Occipital lobe (tissue), 2 donors: ENCODE data around the gene RGPD3. TPM values are rescaled to one million over a fixed set of nuclear protein-coding genes. Genes with fewer than 3 reads are reported as not detected.
"Not testable (repeated sequence)": the region's sequence is repeated elsewhere in the genome, so short reads cannot be mapped to it uniquely, and the experiment has no call there.

Experiments
- DNase-seq: peaks from one replicate; lab custom pipeline; 2025; lab: John Stamatoyannopoulos, UW
- total RNA-seq: library from RNA; depleted of rRNA; stranded (reverse); fragments of >200 nt; gene quantifications from one replicate; pipeline ENCODE4 v1.2.3, GENCODE V29; 2014

Gene RGPD3
- total RNA-seq, 1 donor from 2014 or later = 0.94 TPM

DNA sequence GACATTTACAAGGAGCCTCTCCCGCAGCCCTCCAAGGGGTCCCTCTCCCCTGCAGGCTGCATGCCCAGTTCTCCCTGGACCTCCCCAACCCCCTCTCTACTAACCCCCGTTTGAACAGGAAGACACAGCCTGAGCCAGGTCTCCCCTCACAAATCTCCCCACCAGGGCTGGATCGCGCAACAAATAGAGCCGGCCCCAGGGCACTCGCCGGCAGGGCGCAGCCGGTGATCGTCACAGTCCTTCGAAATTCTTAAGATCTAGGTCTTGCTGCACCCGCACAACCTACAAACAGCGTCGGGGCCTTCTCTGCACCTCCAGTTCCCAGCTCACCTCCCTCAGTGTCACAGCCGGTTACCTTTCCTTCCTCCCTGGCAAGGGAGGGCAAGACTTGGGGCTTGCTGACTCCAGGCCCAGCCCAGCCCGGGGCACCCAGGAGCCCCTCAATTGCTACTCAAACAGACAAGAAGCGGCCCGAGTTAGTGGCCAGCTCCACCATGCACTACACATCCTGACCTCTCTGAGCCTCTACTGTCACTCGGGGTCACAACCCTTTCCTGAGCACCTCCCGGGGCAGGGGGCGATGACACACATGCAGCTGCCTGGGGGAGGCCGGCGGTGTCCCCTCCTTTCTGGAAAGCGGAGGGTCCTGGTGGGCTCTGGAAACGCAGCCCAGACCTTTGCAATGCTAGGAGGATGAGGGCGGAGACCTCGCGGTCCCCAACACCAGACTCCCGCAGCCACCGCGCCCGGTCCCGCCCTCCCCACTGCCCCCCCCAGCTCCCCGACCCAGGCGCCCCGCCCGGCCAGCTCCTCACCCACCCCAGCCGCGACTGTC, 18.6 kb upstream of the RGPD3 start, which contains the start of gene CD8B2:
Gene CD8B2, plus strand, starts transcription at position 814 of the 835 bp plus-strand sequence. CDS start 63 bp downstream, outside the sequence.
- DNase-seq = not testable (repeated sequence)

DNA sequence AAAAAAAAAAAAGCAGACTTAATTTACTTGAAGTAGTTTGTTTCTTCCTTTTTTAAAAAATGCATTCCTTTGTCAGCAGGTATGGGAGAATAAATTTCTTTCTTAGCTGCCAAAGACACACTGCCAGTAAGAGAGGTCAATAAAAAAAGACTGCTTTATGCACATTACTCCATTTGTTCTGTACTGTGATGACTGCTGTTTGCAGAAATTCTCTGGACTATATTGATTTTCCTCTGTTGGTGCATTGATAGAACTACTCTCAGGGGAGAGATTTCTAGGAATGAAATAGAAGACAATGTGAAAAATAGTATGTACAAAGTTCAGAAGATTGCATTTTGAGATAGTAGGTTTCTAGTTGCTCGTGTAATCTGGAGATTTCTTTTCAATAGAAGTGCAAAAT, 11.3 kb upstream of the RGPD3 start:
- DNase-seq = not testable (repeated sequence)

DNA sequence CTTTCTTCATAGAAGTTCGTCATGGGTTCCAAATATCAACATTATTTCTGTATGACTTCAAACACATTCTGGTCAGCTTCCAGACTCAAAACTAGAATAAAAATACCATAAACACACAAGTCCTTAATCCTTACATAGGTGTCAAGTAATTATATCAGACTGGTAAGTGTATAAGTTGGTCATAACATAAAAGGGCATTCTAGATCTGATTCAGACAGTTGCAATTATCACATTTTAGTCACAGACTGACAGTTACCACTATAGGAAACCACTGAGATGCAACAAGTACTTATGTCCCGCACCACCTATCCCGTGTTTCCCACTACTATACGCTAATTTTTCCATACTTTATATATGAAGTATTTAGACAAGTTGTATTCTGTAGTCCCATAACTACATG, 9.4 kb upstream of the RGPD3 start:
- not testable (repeated sequence) for DNase-seq

DNA sequence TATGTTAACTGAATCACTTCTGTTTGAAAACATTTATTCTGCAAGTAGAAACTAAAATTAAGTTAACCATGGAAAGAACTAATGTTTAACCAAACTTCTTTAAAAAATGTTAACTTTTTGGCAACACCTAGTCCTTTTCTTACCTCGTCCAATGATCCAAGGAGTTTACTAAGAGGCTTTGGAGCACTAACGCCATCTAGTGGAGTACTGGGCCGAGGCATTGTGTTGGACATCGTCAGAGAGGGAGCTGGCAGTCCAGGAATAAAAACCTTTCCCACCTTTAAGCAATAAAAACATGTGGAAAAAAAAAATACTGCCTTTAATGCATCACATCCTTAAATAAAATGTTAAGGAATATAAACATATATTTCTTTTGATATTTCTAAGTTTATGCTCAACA, 2.4 kb upstream of the RGPD3 start:
- not testable (repeated sequence) for DNase-seq

DNA sequence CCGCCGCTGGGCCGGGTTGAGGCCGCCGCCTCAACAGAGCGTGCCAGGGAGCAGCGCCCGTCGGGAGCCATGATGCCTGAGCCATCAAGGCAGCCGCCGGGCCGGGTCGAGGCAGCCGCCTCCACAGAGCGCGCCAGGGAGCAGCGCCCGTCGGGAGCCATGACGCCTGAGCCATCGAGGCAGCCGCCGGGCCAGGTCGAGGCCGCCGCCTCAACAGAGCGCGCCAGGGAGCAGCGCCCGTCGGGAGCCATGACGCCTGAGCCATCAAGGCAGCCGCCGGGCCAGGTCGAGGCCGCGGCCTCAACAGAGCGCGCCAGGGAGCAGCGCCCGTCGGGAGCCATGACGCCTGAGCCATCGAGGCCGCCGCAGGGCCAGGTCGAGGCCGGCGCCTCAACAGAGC, 697 bp downstream of the RGPD3 start:
- DNase-seq = not testable (repeated sequence)

DNA sequence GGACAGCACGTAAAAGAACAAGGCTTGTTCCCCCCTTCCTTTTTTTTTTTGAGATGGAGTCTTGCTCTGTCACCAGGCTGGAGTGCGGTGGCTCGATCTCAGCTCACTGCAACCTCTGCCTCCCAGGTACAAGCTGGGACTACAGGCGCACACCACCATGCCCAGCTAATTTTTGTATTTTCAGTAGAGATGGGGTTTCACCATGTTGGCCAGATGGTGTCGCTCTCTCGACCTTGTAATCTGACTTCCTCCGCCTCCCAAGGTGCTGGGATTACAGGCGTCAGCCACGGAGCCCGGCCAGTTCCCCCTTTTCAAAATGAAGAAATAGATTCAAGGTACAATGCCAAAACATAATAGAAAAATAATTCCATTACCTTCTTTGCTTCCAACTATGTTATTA, 6.3 kb downstream of the RGPD3 start:
- DNase-seq = not testable (repeated sequence)

DNA sequence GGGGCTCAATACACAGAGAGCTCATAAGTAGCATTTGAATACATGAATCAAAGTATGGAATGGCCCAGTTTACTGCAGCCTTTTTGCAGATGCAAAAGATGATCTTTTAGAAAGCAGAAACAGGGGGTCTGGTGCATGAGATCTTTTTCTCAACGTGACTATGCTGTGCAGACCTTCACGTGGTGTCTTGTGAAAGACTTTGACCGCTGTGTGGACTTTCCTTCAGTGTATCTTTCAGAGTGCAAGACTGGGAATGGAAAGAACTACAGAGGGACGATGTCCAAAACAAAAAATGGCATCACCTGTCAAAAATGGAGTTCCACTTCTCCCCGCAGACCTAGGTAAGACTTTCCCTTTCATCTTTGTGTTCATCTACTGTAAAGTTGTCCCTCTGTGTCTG, 77.5 kb downstream of the RGPD3 start:
- DNase-seq = not testable (repeated sequence)

- DNase-seq = not testable (repeated sequence)
Measured at GRCh38 chr2:106388814-106389410, 79.3 kb downstream of the RGPD3 start.

- not testable (repeated sequence) for DNase-seq
Measured at GRCh38 chr2:106384548-106384947, 83.7 kb downstream of the RGPD3 start.

GRCh38 chr2:106381867-106382266, 86.3 kb downstream of the RGPD3 start:
- not testable (repeated sequence) for DNase-seq

DNA sequence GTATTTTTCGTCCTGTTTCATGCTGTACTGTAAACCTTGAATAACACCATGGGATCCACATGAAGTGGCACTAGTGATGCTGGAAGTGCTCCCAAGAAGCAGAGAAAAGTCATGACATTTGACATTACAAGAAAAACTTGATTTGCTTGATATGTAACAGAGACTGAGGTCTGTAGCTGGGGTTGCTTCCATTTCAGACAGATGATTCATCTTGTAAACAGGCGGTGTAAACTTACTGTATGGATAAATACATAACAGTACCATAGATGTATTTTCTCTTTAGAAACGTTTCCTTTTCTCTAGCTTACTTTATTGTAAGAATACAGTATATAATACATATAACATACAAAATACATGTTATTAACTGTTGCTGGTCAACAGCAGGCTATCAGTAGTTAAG, 88.6 kb downstream of the RGPD3 start:
- DNase-seq = not testable (repeated sequence)

- DNase-seq = not testable (repeated sequence)
Measured at GRCh38 chr2:106369182-106369581, 99.0 kb downstream of the RGPD3 start.

- DNase-seq = no peak
Measured at GRCh38 chr2:106366204-106366885, 101.9 kb downstream of the RGPD3 start.

- DNase-seq = no peak
Measured at GRCh38 chr2:106363791-106364190, 104.4 kb downstream of the RGPD3 start.

DNA sequence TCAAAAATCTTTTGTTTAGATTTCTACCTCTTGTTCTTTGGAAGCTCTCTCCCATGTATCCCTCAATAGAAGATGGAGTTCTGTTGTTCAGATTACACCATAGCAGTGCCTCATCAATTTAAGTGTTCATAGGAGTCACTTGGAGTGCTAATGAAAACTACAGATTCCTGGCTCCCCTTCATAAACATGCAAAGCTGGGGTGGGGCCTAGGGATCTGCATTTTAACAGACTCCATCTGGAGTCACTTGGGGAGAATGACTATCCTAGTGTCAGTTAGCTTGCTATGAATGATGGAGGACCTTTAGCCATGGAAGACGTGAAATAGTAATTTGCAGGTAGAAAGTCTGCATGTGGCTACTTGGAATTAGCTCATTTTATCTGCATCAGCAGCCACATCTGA, 105.4 kb downstream of the RGPD3 start:
- no peak for DNase-seq

DNA sequence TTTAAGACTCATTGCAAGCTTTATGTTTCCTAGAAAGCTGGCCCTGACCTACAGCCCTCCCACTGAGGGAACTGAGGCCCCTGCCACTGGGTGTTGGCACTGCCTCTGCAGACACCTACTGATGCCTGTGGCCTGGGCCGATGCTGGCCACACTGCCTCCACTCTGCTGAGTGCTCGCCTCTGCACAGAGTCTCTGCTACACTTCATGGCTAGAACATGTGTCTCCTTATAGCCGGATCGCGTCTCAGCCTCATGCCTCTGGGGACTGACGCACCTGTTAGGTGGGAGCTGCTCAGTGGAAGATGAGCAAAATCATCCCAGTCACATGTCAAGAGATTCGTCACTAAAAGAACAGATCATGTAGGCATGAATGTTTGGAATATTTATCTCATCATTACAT, 108.7 kb downstream of the RGPD3 start:
- DNase-seq = no peak

DNA sequence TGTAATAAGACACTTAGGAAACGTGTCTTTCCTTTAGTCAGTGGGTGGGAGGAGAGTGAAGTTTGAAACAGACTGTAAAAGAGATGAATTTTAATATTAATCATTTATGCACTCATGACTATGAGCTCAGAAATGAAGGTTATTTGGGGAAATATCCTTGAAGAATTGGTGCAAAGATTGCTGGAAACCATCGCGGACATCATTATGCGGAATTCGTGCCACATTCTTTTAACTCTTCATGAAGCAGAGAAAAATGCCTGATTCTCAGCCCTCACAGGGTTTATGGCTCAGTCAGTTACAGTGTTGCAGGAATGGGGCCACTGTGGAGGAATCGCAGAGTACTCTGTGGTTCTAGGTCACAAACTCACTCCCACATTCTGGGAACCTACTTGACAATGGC, 109.7 kb downstream of the RGPD3 start:
- DNase-seq = no peak

DNA sequence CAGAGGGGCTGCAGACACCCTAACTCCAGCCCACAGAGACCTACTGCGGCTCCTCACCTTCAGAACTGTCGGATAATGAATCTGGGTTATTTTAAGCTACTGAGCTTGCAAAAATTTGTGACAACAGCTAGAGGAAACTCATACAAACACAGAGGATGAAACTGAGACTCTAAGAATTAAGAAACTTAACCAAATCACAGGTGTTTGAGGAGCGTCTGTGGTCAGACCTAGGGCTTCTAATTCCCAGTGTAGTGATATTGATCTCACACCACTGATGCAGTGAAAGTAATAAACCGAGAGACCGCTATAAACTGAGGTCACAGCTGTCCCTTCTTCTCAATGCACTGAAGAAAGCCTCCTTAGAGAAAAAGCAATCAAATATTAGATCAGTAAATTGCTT, 110.1 kb downstream of the RGPD3 start:
- no peak for DNase-seq

GRCh38 chr2:106356291-106356690, 111.9 kb downstream of the RGPD3 start:
- DNase-seq = no peak

- DNase-seq = no peak
Measured at GRCh38 chr2:106353676-106354075, 114.5 kb downstream of the RGPD3 start.

- DNase-seq = no peak
Measured at GRCh38 chr2:106350980-106351379, 117.2 kb downstream of the RGPD3 start.

- DNase-seq = no peak
Measured at GRCh38 chr2:106344302-106344701, 123.9 kb downstream of the RGPD3 start.
